Keratinocyte (primary cell): ENCODE measurements around the gene F7. TPM values are rescaled to one million over a fixed set of nuclear protein-coding genes. Genes with fewer than 3 reads are reported as not detected.

Experiments
- DNase-seq: peaks from one replicate; pipeline ENCODE4 v3.0.0-alpha.2; 2011; ENCODE audit warnings: low read depth, missing footprints, low spot score
- FAIRE-seq: peaks from 2 replicates; lab custom pipeline; 2011; peaks lifted over from hg19 to GRCh38; lab: Jason Lieb, UNC
- H2AFZ ChIP-seq: 2 replicates; pipeline ENCODE4 v1.6.0; 2012; ENCODE audit warnings: low read length, control low read depth, inconsistent platforms; ENCODE audit not compliant: control insufficient read depth
- H3K27ac ChIP-seq: 2 replicates; pipeline ENCODE4 v1.5.1; 2011; ENCODE audit warnings: low read length; ENCODE audit not compliant: control insufficient read depth, insufficient read depth
- H3K27me3 ChIP-seq: 3 replicates; pipeline ENCODE4 v1.6.0; 2011; ENCODE audit warnings: low read length; ENCODE audit not compliant: control insufficient read depth, insufficient read depth; ENCODE audit errors: extremely low read depth
- H3K36me3 ChIP-seq, 2 experiments: 2 replicates in 1 of 2; 3 replicates in 1 of 2; pipeline ENCODE4 v1.5.1; 2011; ENCODE audit warnings: low read length in 2 of 2, mild to moderate bottlenecking in 1 of 2; ENCODE audit not compliant: control insufficient read depth in 2 of 2, insufficient read depth in 2 of 2; ENCODE audit errors: extremely low read depth in 1 of 2
- H3K4me1 ChIP-seq: 3 replicates; pipeline ENCODE4 v1.5.1; 2011; ENCODE audit warnings: low read length; ENCODE audit not compliant: control insufficient read depth, insufficient read depth; ENCODE audit errors: extremely low read depth
- H3K4me2 ChIP-seq: 3 replicates; pipeline ENCODE4 v1.6.0; 2011; ENCODE audit warnings: low read depth, low read length; ENCODE audit not compliant: control insufficient read depth, insufficient read depth; ENCODE audit errors: extremely low read depth
- H3K4me3 ChIP-seq, 3 experiments: fragments of 200-600 bp in 1 of 3; sonication (generic) in 1 of 3; 2 replicates in 2 of 3; 3 replicates in 1 of 3; pipeline ENCODE4 v1.5.1; 2011 to 2016; ENCODE audit warnings: low read length in 3 of 3, mild to moderate bottlenecking in 3 of 3, control low read depth in 2 of 3, inconsistent platforms in 1 of 3, low read depth in 1 of 3, mixed read lengths in 1 of 3, mixed run types in 1 of 3, moderate library complexity in 1 of 3; ENCODE audit not compliant: control insufficient read depth in 2 of 3, insufficient read depth in 2 of 3; ENCODE audit errors: extremely low read depth in 1 of 3
- H3K79me2 ChIP-seq: 2 replicates; pipeline ENCODE4 v1.6.0; 2012; ENCODE audit warnings: low read length; ENCODE audit not compliant: control insufficient read depth, insufficient read depth
- H3K9ac ChIP-seq: 3 replicates; pipeline ENCODE4 v1.6.0; 2011; ENCODE audit warnings: low read length; ENCODE audit not compliant: control insufficient read depth, insufficient read depth; ENCODE audit errors: extremely low read depth
- H3K9me1 ChIP-seq: 3 replicates; pipeline ENCODE4 v1.6.0; 2011; ENCODE audit warnings: low read length; ENCODE audit not compliant: control insufficient read depth, insufficient read depth; ENCODE audit errors: extremely low read depth
- H3K9me3 ChIP-seq: 2 replicates; pipeline ENCODE4 v1.5.1; 2012; ENCODE audit warnings: low read depth, low read length; ENCODE audit not compliant: control insufficient read depth
- H4K20me1 ChIP-seq: 3 replicates; pipeline ENCODE4 v1.6.0; 2011; ENCODE audit warnings: low read length; ENCODE audit not compliant: control insufficient read depth, insufficient read depth; ENCODE audit errors: extremely low read depth
- EZH2 ChIP-seq: IDR thresholded peaks from one replicate; pipeline ENCODE4 v1.6.1; 2012; ENCODE audit warnings: inconsistent platforms, mild to moderate bottlenecking, low read length, moderate library complexity
- dilution Hi-C: fragments of 300-500 bp; cut with MboI; formaldehyde crosslinking; loops from one replicate; pipeline ENCODE4 v1.7.0; 2020; ENCODE audit warnings: low sequenced_read_pairs; ENCODE audit not compliant: extremely low pct_ligation_motif_present
- polyA plus RNA-seq, 5 experiments: library from polyadenylated mRNA; depleted of rRNA in 3 of 5; stranded (reverse) in 3 of 5; stranded (forward) in 1 of 5; unstranded in 1 of 5; fragments of >200 nt; gene quantifications; 1 replicate in 1 of 5; 2 replicates in 3 of 5; 3 replicates in 1 of 5; pipeline versions ENCODE4 v1.2.1 to v1.2.3, GENCODE V29; 2011 to 2012; ENCODE audit warnings: missing spikeins in 2 of 5, low read depth in 1 of 5, low replicate concordance in 1 of 5
- TF ChIP-seq, protein P1 (sequence below), 3 experiments: IDR thresholded peaks in 1 of 3; conservative IDR thresholded peaks in 1 of 3; optimal IDR thresholded peaks in 1 of 3; 2 replicates in 2 of 3; 3 replicates in 1 of 3; pipeline versions ENCODE3 to v1.5.1; 2011; ENCODE audit warnings: low read length in 3 of 3, mild to moderate bottlenecking in 3 of 3, moderate library complexity in 2 of 3, control low read depth in 1 of 3, inconsistent platforms in 1 of 3; ENCODE audit not compliant: insufficient read depth in 2 of 3; ENCODE audit errors: extremely low read depth in 1 of 3

Gene F7
- polyA plus RNA-seq, 1 donor (not counting 4 experiments of a cell fraction or from before 2014, with no cell fraction given): not detected

DNA sequence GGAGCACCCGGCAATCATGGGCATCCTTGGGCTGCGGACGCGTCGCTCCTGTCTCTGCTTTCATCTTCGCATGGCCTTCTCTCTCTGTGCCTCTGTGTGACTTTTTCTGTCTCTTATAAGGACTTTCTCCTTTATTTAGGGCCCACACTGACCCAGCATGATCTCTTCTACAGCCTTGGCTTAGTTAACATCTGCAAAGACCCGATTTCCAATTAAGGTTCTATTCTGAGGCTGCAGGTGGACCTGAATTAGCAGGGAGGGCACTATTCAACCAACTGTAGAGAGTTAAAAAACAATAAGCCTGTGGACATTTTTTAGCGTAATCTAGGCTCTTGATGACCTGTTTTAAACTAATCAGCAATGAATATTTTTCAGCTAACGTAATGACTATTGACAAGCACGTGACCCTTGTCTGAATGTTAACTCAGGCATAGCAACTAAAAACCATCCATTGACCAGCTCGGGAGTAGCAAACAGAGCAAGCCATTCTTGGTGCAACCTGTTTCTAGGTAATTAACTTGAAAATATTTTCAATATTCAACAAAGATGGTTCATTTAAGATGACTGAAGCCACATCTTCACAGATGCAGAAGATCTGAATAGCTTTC is 32.2 kb downstream of the F7 start:
- H3K4me1 ChIP-seq: no peaks in the 10 kb centered on the region
- no peak overlapping the region for H3K4me2 ChIP-seq
- H3K27ac ChIP-seq: no peak overlapping the region
- no peaks in the 10 kb centered on the region for H4K20me1 ChIP-seq
- DNase-seq (no peak), FAIRE-seq (no peak)
- TF ChIP-seq, protein P1, sequence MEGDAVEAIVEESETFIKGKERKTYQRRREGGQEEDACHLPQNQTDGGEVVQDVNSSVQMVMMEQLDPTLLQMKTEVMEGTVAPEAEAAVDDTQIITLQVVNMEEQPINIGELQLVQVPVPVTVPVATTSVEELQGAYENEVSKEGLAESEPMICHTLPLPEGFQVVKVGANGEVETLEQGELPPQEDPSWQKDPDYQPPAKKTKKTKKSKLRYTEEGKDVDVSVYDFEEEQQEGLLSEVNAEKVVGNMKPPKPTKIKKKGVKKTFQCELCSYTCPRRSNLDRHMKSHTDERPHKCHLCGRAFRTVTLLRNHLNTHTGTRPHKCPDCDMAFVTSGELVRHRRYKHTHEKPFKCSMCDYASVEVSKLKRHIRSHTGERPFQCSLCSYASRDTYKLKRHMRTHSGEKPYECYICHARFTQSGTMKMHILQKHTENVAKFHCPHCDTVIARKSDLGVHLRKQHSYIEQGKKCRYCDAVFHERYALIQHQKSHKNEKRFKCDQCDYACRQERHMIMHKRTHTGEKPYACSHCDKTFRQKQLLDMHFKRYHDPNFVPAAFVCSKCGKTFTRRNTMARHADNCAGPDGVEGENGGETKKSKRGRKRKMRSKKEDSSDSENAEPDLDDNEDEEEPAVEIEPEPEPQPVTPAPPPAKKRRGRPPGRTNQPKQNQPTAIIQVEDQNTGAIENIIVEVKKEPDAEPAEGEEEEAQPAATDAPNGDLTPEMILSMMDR (optimal IDR thresholded peaks at IDR 0.05 in 1 of 3, IDR thresholded peaks at IDR 0.05 in 1 of 3, conservative IDR thresholded peaks at IDR 0.05 in 1 of 3; ENCODE audit: extremely low read depth in 1 of 3, insufficient read depth in 2 of 3, low read length in 3 of 3): no peak
- TF ChIP-seq EZH2: no peak
- H3K36me3 ChIP-seq: no peaks in the 10 kb centered on the region
- H3K27me3 ChIP-seq: no peaks in the 10 kb centered on the region
- dilution Hi-C loops: no loop called here
- no peak overlapping the region for H3K9ac ChIP-seq
- H3K79me2 ChIP-seq: no peaks in the 10 kb centered on the region
- H3K9me3 ChIP-seq: no peaks in the 10 kb centered on the region
- no peak overlapping the region for H2AFZ ChIP-seq
- H3K9me1 ChIP-seq: no peaks in the 10 kb centered on the region
- H3K4me3 ChIP-seq: no peak overlapping the region

DNA sequence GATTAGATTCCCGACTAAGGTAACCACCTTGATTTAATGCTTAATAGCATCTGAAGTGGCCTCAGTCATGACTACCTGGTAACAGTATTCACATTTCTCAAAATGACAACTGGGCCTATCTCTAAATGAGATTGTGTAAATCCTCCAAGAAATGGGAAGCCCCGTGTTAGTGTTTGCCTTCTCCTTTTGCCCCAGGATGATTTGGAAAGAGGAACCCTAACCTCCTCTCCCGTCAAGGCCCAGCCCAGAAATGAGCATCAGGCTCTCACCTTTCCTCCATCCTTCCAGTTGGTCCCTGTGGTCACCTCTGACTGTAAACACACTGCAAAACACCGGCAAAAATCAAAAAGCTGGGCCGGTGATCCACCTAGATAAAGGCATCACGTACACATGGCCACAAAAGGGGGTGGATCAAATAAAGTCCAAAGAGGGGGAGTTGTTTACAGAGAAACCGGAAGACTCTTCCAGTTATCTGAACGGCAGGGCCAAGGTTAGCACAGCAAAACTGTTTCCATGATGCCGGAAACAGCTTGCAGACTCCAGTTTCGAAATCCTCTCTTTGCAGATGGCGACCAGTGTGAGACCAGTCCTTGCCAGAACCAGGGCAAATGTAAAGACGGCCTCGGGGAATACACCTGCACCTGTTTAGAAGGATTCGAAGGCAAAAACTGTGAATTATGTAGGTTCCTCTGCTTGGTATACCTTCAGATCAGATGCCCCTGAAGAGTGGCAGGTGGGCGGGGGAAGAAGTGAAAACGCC is 33.4 kb downstream of the F7 start:
- no peak overlapping the region for H3K4me3 ChIP-seq
- H3K27me3 ChIP-seq: no peaks in the 10 kb centered on the region
- H3K9me1 ChIP-seq: no peaks in the 10 kb centered on the region
- no peaks in the 10 kb centered on the region for H4K20me1 ChIP-seq
- no peaks in the 10 kb centered on the region for H3K4me1 ChIP-seq
- no peak for TF ChIP-seq EZH2
- TF ChIP-seq, protein P1 (optimal IDR thresholded peaks at IDR 0.05 in 1 of 3, IDR thresholded peaks at IDR 0.05 in 1 of 3, conservative IDR thresholded peaks at IDR 0.05 in 1 of 3; ENCODE audit: extremely low read depth in 1 of 3, insufficient read depth in 2 of 3, low read length in 3 of 3): no peak
- H3K79me2 ChIP-seq: no peaks in the 10 kb centered on the region
- H3K27ac ChIP-seq: no peak overlapping the region
- FAIRE-seq (no peak), DNase-seq (no peak)
- no peak overlapping the region for H2AFZ ChIP-seq
- H3K4me2 ChIP-seq: no peak overlapping the region
- H3K9me3 ChIP-seq: no peaks in the 10 kb centered on the region
- no peaks in the 10 kb centered on the region for H3K36me3 ChIP-seq
- no peak overlapping the region for H3K9ac ChIP-seq
- dilution Hi-C loops: no loop called here
